GM21717 (cell line): ENCODE results near the gene FOXK1.

Source experiments
- ATAC-seq: cut with Tn5 transposase; IDR thresholded peaks from one replicate; pipeline ENCODE4 v1.9.1; 2021; ENCODE audit warnings: mild to moderate bottlenecking, moderate library complexity; ENCODE audit not compliant: unreplicated experiment

FOXK1 gene

GRCh38 chr7:4694305-4694704 is 12.2 kb downstream of the FOXK1 start:
- no peak for ATAC-seq

- no peak for ATAC-seq
Observed at GRCh38 chr7:4698707-4699275, 16.7 kb downstream of the FOXK1 start.

DNA sequence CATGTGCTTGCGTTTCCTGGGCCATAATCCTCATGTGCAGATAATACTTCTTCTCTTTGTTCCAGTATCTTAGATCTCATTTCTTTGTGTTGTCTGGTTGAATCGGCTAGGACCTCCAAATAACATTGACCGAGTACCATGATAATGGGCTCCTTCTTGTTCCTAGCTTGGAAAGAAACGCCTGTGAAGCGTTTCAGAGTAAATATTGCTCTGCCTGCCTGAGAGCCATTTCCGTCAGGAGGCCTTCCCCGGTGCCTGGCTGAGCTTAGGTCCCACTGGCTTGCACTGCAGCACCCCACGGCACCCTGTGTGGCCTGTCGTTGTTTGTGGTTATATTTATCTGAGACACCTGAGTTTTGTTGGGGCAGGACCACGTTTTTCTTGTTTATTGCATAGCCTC is 17.7 kb downstream of the FOXK1 start:
- no peak for ATAC-seq

GRCh38 chr7:4700577-4701235 is 18.6 kb downstream of the FOXK1 start:
- no peak for ATAC-seq

DNA sequence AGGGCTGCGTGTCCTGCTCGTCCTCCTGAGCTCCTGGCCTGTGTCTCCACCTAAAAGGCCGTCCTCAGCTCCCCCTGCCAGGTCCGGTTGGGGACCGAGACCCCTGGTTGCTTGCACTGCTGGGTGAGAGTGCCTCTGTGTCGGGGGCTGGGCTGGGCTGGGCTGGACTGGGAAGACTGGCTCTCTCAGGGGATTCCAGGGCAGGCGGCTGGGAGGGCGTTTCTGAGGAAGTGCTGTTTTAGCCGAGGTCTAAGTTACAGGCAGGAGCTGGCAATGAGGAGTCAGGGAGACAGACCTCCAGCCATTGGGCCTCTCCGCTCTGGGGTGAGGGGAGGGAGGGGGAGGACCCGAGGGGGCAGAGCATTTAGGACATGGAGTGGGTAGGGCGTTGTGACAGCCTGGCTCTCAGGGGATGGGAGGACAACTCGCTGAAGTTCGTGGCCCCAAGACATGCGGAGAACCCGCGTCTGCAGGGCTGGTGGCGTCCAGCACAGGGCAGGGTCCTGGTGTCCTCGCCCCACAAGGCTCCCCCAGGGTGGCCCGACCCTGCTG is 20.9 kb downstream of the FOXK1 start:
- ATAC-seq, result no peak

- no peak for ATAC-seq
Observed at GRCh38 chr7:4703532-4703931, 21.4 kb downstream of the FOXK1 start.

GRCh38 chr7:4706384-4707216 is 24.5 kb downstream of the FOXK1 start:
- ATAC-seq, result no peak

- ATAC-seq, result no peak
Observed at GRCh38 chr7:4707217-4707741, 25.2 kb downstream of the FOXK1 start.

DNA sequence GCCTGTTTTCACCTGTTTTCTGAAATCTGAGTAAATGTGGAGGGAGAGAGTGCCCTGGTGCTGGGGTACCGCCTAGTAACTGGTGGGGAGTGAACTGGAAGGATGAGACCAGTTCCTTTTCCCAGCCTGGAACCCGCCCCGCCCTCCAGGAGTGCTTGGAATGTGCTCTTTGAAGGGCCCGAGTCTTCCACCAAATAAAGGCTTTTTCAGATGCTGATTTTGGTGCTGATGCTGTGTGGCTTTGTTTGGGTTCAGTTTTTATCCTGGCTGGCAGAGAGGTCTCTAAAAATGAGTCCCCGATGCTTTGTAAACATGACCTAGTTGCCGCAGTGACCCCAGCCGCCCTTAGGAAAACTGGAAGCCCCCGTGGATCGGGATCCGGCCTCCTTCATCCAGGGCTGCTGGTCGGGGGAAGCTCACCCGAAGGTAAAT is 25.9 kb downstream of the FOXK1 start:
- ATAC-seq, result no peak

DNA sequence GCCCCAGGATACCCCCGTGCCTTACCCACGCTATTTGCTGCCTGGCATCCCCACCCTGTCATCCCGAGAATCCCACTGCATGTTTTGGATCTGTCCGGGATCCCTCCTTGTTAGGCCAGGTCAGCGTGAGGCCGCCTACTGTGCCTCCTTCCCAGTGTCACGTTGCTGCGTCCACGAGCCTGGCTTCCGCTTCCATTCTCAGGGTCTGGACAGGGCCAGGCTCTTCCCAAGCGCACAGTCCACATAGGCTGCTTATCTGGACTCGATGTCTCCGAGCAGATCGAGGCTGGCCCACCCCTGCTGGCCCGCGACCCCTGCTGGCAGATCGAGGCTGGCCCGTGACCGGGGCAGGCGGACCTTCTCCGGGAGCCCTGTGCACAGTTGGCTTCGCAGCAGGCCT is 27.1 kb downstream of the FOXK1 start:
- no peak for ATAC-seq

DNA sequence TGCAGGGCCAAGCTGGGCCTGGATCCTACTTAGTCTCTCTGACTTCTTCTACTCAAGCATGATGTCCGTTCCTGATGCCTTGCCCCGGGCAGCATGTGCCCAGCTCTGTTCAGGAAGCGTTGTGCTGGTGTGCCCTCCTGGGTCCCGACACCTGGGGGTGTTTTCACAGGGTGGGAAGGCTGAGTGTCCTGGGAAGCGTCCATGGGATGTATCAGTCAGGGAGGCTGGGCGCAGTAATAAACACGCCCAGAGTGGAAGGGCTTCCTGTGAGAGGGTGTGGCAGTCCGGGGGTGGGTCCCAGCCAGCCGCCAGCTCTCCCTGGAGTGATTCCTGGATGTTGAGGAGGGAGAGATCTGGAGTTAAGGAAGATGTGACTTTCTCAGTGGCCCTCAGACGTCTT is 29.0 kb downstream of the FOXK1 start:
- no peak for ATAC-seq

DNA sequence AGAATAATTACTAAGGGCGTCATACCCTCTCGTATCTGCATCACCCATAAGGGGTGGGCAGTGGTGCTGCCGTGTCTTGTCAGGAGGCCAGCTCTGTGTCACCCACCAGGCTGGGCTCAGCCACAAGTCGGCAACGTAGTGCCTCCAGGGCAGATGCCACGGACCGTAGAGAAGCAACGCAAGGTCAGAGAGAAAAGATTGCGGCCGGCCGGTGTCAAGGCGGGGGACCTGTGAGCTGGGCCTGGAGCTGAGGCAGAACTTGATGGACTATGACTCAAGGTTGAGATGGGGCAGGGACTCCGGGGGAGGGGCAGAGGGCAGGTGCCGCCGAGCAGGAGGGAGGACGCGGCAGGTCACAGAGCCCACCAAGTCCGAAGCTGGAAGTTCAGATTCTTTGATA is 29.5 kb downstream of the FOXK1 start:
- no peak for ATAC-seq

- ATAC-seq, result peak; percentile 51
Observed at GRCh38 chr7:4712281-4713182, 30.4 kb downstream of the FOXK1 start.

- ATAC-seq, result peak; percentile 64
Observed at GRCh38 chr7:4713183-4713784, 31.2 kb downstream of the FOXK1 start.

GRCh38 chr7:4714161-4714700 is 32.1 kb downstream of the FOXK1 start:
- no peak for ATAC-seq

DNA sequence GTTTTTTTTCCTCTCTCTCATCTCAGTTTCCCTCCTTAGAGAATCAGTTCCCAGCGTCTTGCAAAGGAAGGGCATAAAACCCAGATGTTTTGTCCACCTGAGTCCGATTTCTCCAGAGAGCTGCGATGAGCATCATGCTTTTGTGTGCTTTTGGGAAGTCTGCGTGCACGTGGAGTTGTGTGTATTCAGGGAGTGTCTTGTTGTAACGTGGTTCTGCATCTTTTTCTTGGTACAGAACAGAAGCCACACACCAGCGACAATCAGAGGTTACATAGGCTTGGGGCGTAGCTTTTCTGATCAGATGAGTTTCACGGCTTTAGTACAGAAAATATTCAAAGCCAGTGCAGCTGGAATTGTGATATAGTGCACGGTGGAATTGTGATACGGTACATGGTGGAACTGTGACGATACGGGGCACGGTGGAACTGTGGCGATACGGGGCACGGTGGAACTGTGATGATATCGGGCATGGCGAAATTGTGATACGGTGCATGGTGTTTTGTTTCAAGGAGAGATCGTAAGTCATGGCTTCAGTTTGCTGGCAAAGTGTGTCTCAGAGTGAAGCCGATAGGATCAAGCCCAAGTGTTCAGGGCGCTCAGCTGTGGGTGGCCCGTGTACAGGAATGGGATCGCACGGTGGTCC is 32.8 kb downstream of the FOXK1 start:
- no peak for ATAC-seq

DNA sequence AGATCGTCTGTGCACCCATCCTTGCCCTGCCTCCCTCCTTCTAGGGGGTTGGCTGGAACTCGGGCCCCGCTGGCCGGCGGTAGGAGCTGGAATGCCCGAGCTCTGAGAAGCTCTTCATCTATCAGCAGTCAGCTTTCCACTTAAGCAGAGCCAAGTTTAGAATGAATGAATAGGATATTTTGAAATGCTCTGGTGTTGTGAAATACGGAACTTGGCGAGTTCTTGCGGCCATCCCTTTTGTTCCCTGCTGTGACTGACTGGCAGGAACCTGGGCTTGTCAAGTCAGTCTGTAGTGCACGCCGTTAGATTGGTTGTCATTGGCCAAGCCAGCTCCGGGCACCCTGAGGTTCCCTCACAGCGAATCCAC is 33.3 kb downstream of the FOXK1 start:
- ATAC-seq, result no peak

DNA sequence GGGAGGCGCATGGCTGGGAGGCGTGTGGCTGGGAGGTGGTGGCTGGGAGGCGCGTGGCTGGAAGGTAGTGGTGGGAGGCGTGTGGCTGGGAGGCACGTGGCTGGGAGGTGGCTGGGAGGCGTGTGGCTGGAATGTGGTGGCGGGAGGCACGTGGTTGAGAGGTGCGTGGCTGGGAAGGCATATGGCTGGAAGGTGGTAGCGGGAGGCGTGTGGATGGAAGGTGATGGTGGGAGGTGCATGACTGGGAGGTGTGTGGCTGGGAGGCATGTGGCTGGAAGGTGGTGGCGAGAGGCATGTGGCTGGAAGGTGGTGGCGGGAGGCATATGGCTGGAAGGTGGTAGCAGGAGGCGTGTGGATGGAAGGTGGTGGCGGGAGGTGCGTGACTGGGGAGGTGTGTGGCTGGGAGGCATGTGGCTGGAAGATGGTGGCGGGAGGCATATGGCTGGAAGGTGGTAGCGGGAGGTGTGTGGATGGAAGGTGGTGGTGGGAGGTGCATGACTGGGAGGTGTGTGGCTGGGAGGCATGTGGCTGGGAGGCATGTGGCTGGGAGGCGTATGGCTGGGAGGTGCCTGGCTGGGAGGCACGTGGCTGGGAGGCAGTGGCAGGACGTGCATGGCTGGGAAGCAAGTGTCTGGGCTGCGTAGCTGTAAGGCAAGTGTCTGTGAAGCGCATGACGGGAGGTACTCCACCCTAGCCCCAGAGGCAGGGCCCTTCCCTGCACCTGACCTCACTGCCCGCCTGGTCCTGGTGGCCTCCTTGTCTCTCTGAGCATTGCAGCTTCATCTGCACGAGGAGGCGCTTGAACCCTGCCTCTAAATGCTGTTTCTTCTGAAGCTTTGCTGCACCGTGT is 35.1 kb downstream of the FOXK1 start:
- ATAC-seq, result no peak

- ATAC-seq, result no peak
Observed at GRCh38 chr7:4718075-4718474, 36.0 kb downstream of the FOXK1 start.
